B cell (primary cell): ENCODE data around the gene MAP3K4. TPM values are rescaled to one million over a fixed set of nuclear protein-coding genes. Genes with fewer than 3 reads are reported as not detected.

Experiments
- ATAC-seq: fragments of 200-7000 bp; cut with Tn5 transposase; one replicate; pipeline ENCODE4 v1.10.0; 2021; ENCODE audit warnings: low read depth, mild to moderate bottlenecking, moderate number of reproducible peaks, moderate library complexity
- CTCF ChIA-PET: fragments of 350-600 bp; sonication (Branson Sonifier 250); formaldehyde crosslinking; loops from one replicate; lab custom pipeline; 2021; ENCODE audit warnings: antibody characterized with exemption, inconsistent platforms; lab: Charles Lee
- POLR2A ChIA-PET: fragments of 350-600 bp; sonication (Branson Sonifier 250); formaldehyde crosslinking; loops from one replicate; lab custom pipeline; 2021; ENCODE audit warnings: antibody characterized with exemption; lab: Charles Lee
- DNase-seq: peaks from one replicate; pipeline ENCODE4 v3.0.0; 2013
- H2AFZ ChIP-seq: 2 replicates; pipeline ENCODE4 v1.6.1; 2012; ENCODE audit warnings: mild to moderate bottlenecking, low read depth, low read length; ENCODE audit not compliant: insufficient read depth, poor library complexity, severe bottlenecking
- H3K27ac ChIP-seq, 2 donors: 1 replicate in 1 of 2; 2 replicates in 1 of 2; pipeline ENCODE4 v1.5.1; 2012 to 2013; ENCODE audit warnings: low read length in 2 of 2, mild to moderate bottlenecking in 2 of 2, moderate library complexity in 1 of 2
- H3K27me3 ChIP-seq, 4 experiments: fragments of 200-600 bp in 1 of 4; sonication (generic) in 1 of 4; replicated peaks in 1 of 4; 1 replicate in 2 of 4; 2 replicates in 2 of 4; pipeline versions ENCODE4 v1.6.1 to v1.7.0; 2013 to 2016; ENCODE audit warnings: low read length in 3 of 4, mild to moderate bottlenecking in 2 of 4, mixed read lengths in 1 of 4, moderate library complexity in 1 of 4; ENCODE audit not compliant: insufficient read depth in 4 of 4, control insufficient read depth in 3 of 4; ENCODE audit errors: control extremely low read depth in 1 of 4
- H3K36me3 ChIP-seq, 2 experiments: replicated peaks in 1 of 2; 1 replicate in 1 of 2; 2 replicates in 1 of 2; pipeline versions ENCODE4 v1.6.1 to v1.7.1; 2013; ENCODE audit warnings: low read length in 1 of 2; ENCODE audit not compliant: insufficient read depth in 2 of 2, control insufficient read depth in 1 of 2; ENCODE audit errors: control extremely low read depth in 1 of 2, extremely low read depth in 1 of 2
- H3K4me1 ChIP-seq, 2 donors: fragments of 200-600 bp in 1 of 2; sonication (generic) in 1 of 2; 1 replicate in 1 of 2; 2 replicates in 1 of 2; pipeline versions ENCODE4 v1.5.1 to v1.6.1; 2013 to 2017; ENCODE audit warnings: low read length in 2 of 2; ENCODE audit not compliant: control insufficient read depth in 2 of 2, insufficient read depth in 2 of 2
- H3K4me2 ChIP-seq: replicated peaks from 2 replicates; pipeline ENCODE3; 2012; ENCODE audit warnings: mild to moderate bottlenecking, low read depth, low read length; ENCODE audit not compliant: poor library complexity, severe bottlenecking
- H3K4me3 ChIP-seq, 5 experiments: fragments of 200-600 bp in 1 of 5; sonication (generic) in 1 of 5; 1 replicate in 3 of 5; 2 replicates in 2 of 5; pipeline versions ENCODE4 v1.5.1 to v1.7.0; 2011 to 2016; ENCODE audit warnings: low read length in 4 of 5, mild to moderate bottlenecking in 4 of 5, low read depth in 2 of 5, control low read depth in 1 of 5, moderate library complexity in 1 of 5; ENCODE audit not compliant: insufficient read depth in 1 of 5; ENCODE audit errors: control extremely low read depth in 1 of 5, extremely low read depth in 1 of 5
- H3K79me2 ChIP-seq: fragments of 200-600 bp; sonication (generic); one replicate; pipeline ENCODE4 v1.6.0; 2016; ENCODE audit warnings: low read length; ENCODE audit not compliant: control insufficient read depth, insufficient read depth
- H3K9ac ChIP-seq: fragments of 200-600 bp; sonication (generic); 2 replicates; pipeline ENCODE4 v1.6.1; 2017; ENCODE audit warnings: mild to moderate bottlenecking, low read length, moderate library complexity
- H3K9me3 ChIP-seq, 3 donors: one replicate each; pipeline versions ENCODE4 v1.6.1 to v1.7.1; 2013; ENCODE audit warnings: low read length in 2 of 3; ENCODE audit not compliant: control insufficient read depth in 2 of 3, insufficient read depth in 1 of 3; ENCODE audit errors: control extremely low read depth in 1 of 3
- H4K20me1 ChIP-seq: 2 replicates; pipeline ENCODE4 v1.6.0; 2012; ENCODE audit warnings: mild to moderate bottlenecking, low read length; ENCODE audit not compliant: insufficient read depth, control insufficient read depth, poor library complexity, severe bottlenecking
- H3K27ac Mint-ChIP-seq: one replicate; pipeline ENCODE4 v1.8.0; 2021; ENCODE audit warnings: mixed read lengths
- H3K27me3 Mint-ChIP-seq: one replicate; pipeline ENCODE4 v1.8.0; 2021; ENCODE audit warnings: mixed read lengths
- H3K4me1 Mint-ChIP-seq: one replicate; pipeline ENCODE4 v1.8.0; 2021; ENCODE audit warnings: mixed read lengths
- H3K4me3 Mint-ChIP-seq: one replicate; pipeline ENCODE4 v1.8.0; 2021; ENCODE audit warnings: mixed read lengths
- H3K9me3 Mint-ChIP-seq: one replicate; pipeline ENCODE4 v1.8.0; 2022; ENCODE audit warnings: mixed read lengths; ENCODE audit not compliant: insufficient read depth
- CTCF ChIP-seq: fragments of 200-600 bp; IDR thresholded peaks from one replicate; pipeline ENCODE4 v1.8.0; 2022; ENCODE audit warnings: antibody characterized with exemption, mild to moderate bottlenecking
- EZH2 ChIP-seq: IDR thresholded peaks from 2 replicates; pipeline ENCODE4 v1.6.1; 2012; ENCODE audit warnings: borderline replicate concordance, low read depth, mild to moderate bottlenecking, moderate library complexity, low read length; ENCODE audit not compliant: insufficient read depth, poor library complexity, severe bottlenecking
- WGBS: methylation state at CpG from one replicate; pipeline ENCODE4 v1.1.5; 2013; ENCODE audit warnings: missing lambda C conversion rate; ENCODE audit not compliant: insufficient coverage; 5-methylcytosine and 5-hydroxymethylcytosine counted together
- intact Hi-C: fragments of 100-400 bp; cut with micrococcal nuclease; formaldehyde crosslinking; loops from one replicate; pipeline ENCODE4 v1.10.0; 2022
- polyA plus RNA-seq: library from polyadenylated mRNA; depleted of rRNA; stranded (reverse); fragments of >200 nt; gene quantifications from 2 replicates; pipeline ENCODE4 v1.2.3, GENCODE V29; 2012
- total RNA-seq, 2 donors: library from RNA; stranded (reverse); fragments of 120-200 nt in 1 of 2; gene quantifications; 1 replicate in 1 of 2; 2 replicates in 1 of 2; pipeline versions ENCODE4 v1.2.3 to v1.2.4, GENCODE V29; 2013 to 2022

Gene MAP3K4
- total and polyA plus RNA-seq, 2 donors (not counting 1 experiment from before 2014, with no cell fraction given), result 24.4 to 105 TPM

DNA sequence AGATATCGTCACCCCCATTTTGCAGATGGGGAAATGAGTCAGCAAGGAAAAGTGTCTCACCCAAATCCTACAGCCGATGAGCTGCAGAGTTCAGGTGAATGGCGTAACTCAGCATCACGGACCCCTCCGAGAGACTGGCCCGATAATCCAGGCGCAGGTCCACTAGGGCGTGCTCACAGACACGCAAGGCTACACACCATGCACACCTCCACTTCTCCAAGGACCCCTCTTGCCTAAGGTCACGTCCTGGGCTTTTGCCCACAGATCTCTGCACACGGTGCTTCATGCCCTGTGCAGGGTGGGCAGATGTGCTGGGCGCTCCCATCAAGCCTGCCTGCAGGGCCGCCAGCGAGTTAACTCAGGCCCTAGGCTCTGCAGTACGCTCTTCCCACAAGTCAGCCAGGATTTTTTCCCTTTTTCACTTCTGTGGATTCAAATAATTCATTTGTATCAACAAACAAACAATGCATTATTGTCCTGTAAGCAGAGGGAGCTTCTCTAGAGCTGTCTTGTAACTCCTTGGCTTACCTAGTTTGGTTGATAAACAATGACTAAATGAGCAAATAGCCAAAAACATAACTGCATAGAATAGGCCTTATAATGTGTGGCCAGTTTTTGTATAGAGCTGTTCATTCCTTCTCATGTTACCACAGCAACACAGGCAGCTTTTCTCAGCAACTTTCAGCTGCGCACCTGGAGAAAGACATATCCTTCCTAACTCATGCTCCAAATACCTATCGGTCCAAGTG is 143.2 kb downstream of the MAP3K4 start:
- H3K27ac ChIP-seq, result no peak overlapping the region
- 99% methylated on average over 13 of the region's 17 CpGs for WGBS
- no peak overlapping the region for H3K4me2 ChIP-seq
- intact Hi-C loops, result no loop called here
- ChIA-PET CTCF (no interaction called here), POLR2A (no interaction called here)
- H3K79me2 ChIP-seq, result no peaks in the 10 kb centered on the region
- DNase-seq, result no peak
- Mint-ChIP-seq H3K27me3 (no peaks in the 10 kb centered on the region), H3K4me1 (peaks cover 9% of the 10 kb centered on the region), H3K27ac (no peak overlapping the region), H3K9me3 (no peaks in the 10 kb centered on the region), H3K4me3 (no peak overlapping the region)
- TF ChIP-seq EZH2 (no peak), CTCF (no peak)
- H2AFZ ChIP-seq, result no peak overlapping the region
- peaks cover under 1 to 4% of the 10 kb centered on the region in 2 experiments for H3K36me3 ChIP-seq
- H3K9me3 ChIP-seq, result no peaks in the 10 kb centered on the region
- H3K27me3 ChIP-seq, result no peaks in the 10 kb centered on the region
- no peak overlapping the region for H3K4me3 ChIP-seq
- ATAC-seq, result no peak
- H4K20me1 ChIP-seq, result no peaks in the 10 kb centered on the region
- H3K9ac ChIP-seq, result no peak overlapping the region
- H3K4me1 ChIP-seq, result peaks cover 7 to 16% of the 10 kb centered on the region in 2 donors
